PC-3 (cell line): ENCODE data around the gene FBLIM1.

ENCODE experiments used
- EZH2 ChIP-seq: fragments of 300-600 bp; sonication (generic); IDR thresholded peaks from one replicate; pipeline ENCODE4 v1.6.1; 2017; ENCODE audit warnings: antibody characterized with exemption, mild to moderate bottlenecking, low read length; ENCODE audit not compliant: unreplicated experiment
- EZH2phosphoT487 ChIP-seq: fragments of 300-600 bp; sonication (generic); IDR thresholded peaks from 2 replicates; pipeline ENCODE4 v1.6.1; 2018; ENCODE audit warnings: mild to moderate bottlenecking, antibody characterized with exemption, low read length, borderline replicate concordance
- TF ChIP-seq, protein P1 (sequence below): fragments of 300-600 bp; sonication (generic); conservative IDR thresholded peaks from 2 replicates; pipeline ENCODE4 v1.5.1; 2017; ENCODE audit warnings: antibody characterized with exemption, low read depth, mild to moderate bottlenecking, low read length

DNA sequence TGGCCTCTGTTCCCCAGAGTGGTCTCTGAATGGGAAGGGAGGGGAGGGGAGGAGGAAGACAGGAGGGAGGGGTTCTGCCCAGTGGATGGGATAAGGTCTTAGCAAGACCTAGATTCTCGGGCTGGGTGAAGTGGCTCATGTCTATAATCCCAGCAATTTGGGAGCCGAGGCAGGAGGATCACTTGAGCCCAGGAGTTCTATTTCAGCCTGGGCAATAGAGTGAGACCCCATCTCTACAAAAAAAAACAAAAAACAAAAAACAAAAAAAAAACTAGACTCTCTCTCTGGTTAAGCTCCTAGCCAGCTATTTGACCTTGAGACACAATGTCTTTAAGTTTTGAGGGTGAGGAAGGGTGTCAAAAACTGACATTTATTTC lies 37.5 kb downstream of the FBLIM1 start:
- TF ChIP-seq, protein P1, sequence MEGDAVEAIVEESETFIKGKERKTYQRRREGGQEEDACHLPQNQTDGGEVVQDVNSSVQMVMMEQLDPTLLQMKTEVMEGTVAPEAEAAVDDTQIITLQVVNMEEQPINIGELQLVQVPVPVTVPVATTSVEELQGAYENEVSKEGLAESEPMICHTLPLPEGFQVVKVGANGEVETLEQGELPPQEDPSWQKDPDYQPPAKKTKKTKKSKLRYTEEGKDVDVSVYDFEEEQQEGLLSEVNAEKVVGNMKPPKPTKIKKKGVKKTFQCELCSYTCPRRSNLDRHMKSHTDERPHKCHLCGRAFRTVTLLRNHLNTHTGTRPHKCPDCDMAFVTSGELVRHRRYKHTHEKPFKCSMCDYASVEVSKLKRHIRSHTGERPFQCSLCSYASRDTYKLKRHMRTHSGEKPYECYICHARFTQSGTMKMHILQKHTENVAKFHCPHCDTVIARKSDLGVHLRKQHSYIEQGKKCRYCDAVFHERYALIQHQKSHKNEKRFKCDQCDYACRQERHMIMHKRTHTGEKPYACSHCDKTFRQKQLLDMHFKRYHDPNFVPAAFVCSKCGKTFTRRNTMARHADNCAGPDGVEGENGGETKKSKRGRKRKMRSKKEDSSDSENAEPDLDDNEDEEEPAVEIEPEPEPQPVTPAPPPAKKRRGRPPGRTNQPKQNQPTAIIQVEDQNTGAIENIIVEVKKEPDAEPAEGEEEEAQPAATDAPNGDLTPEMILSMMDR: no peak
- TF ChIP-seq EZH2 (no peak), EZH2phosphoT487 (no peak)
